ENCODE data around the gene ASB6. TPM values are rescaled to one million over a fixed set of nuclear protein-coding genes. Genes with fewer than 3 reads are reported as not detected.

Gene ASB6
- total RNA-seq, 2 experiments from 2014 or later, result 19.0 to 21.4 TPM

DNA sequence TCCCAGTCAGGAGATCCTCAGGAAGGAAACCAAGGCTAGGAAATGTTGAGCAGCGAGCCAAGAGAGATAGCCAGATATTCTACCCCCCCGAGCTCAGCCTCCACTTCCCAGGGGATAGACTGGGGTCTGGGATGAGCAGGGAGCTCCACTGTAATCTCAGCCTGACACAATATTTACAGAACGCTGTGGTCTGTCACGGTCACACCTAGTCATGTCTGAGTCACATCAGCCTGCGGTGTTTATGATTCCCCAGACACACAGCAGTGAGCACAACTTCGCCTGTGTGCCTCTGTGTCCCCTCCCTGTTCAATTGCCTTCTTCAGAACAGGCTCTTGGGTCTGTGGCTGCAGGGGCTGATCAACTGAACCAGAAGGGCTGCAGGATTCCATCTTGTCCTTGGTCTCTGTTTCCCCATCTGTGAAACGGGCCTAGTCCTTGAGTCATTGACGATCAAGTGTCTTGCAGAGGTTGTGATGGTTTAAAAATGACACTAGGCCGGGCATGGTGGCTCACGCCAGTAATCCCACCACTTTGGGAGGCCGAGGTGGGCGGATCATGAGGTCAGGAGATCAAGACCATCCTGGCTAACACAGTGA, 14.9 kb upstream of the ASB6 start:
- Histone ChIP-seq H3K9me2 (ENCODE audit: insufficient read depth, low read length) (no peaks in the 10 kb centered on the region), H3K9me3 (ENCODE audit: low read length) (no peaks in the 10 kb centered on the region), H2AFZ (ENCODE audit: low read length) (no peak overlapping the region), H3K4me1 (ENCODE audit: insufficient read depth, low read length, poor library complexity, severe bottlenecking) (no peaks in the 10 kb centered on the region), H4K20me1 (ENCODE audit: insufficient read depth, low read length) (no peaks in the 10 kb centered on the region), H3K27ac (ENCODE audit: low read depth, low read length, poor library complexity, severe bottlenecking) (no peak overlapping the region), H3K79me2 (ENCODE audit: insufficient read depth, low read depth, low read length) (no peaks in the 10 kb centered on the region), H3K4me2 (ENCODE audit: low read length) (no peak overlapping the region), H3K36me3 (ENCODE audit: insufficient read depth, low read length) (no peaks in the 10 kb centered on the region), H3K4me3 (ENCODE audit: low read depth, low read length, poor library complexity, severe bottlenecking) (no peak overlapping the region)
- DNase-seq (ENCODE audit: low spot score), result no peak
- BruUV-seq (replicated peaks), result no TSS peak
- ChIA-PET POLR2A (no interaction called here), CTCF (ENCODE audit: unreplicated experiment) (no interaction called here)
- TF ChIP-seq EZH2phosphoT487 (IDR thresholded peaks at IDR 0.05; ENCODE audit: borderline replicate concordance, low read depth, low read length), result no peak
- TF ChIP-seq, protein P1, sequence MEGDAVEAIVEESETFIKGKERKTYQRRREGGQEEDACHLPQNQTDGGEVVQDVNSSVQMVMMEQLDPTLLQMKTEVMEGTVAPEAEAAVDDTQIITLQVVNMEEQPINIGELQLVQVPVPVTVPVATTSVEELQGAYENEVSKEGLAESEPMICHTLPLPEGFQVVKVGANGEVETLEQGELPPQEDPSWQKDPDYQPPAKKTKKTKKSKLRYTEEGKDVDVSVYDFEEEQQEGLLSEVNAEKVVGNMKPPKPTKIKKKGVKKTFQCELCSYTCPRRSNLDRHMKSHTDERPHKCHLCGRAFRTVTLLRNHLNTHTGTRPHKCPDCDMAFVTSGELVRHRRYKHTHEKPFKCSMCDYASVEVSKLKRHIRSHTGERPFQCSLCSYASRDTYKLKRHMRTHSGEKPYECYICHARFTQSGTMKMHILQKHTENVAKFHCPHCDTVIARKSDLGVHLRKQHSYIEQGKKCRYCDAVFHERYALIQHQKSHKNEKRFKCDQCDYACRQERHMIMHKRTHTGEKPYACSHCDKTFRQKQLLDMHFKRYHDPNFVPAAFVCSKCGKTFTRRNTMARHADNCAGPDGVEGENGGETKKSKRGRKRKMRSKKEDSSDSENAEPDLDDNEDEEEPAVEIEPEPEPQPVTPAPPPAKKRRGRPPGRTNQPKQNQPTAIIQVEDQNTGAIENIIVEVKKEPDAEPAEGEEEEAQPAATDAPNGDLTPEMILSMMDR (conservative IDR thresholded peaks at IDR 0.05; ENCODE audit: low read length), result no peak
- intact Hi-C loops (cut with micrococcal nuclease; ENCODE audit: unreplicated experiment), result no loop called here

DNA sequence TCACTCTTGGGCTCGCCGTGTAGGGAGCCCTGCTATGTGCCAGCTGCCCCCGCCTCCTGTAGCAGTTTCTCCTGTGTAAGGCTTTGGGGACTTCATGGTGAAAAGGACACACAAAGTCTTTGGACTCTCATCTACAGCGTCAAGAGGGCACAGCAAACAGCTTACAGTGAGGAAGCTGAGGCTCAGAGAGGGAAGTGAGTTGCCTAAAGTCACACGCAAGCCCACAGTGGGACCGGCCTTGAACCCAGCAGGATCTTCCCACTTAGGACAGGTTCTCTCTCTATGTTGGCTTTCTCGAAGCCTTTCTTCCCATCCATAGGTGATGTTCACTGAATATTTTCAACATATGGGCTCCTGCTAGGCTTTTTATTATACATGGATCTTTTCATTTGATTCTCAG, 13.7 kb upstream of the ASB6 start:
- no peaks in the 10 kb centered on the region for H3K79me2 ChIP-seq (ENCODE audit: insufficient read depth, low read depth, low read length)
- H3K4me2 ChIP-seq (ENCODE audit: low read length), result no peak overlapping the region
- TF ChIP-seq, protein P1 (conservative IDR thresholded peaks at IDR 0.05; ENCODE audit: low read length), result no peak
- TF ChIP-seq EZH2phosphoT487 (IDR thresholded peaks at IDR 0.05; ENCODE audit: borderline replicate concordance, low read depth, low read length), result no peak
- H3K4me3 ChIP-seq (ENCODE audit: low read depth, low read length, poor library complexity, severe bottlenecking), result no peak overlapping the region
- POLR2A ChIA-PET, result no interaction called here
- intact Hi-C loops (cut with micrococcal nuclease; ENCODE audit: unreplicated experiment), result no loop called here
- DNase-seq (ENCODE audit: low spot score), result no peak
- CTCF ChIA-PET (ENCODE audit: unreplicated experiment), result no interaction called here
- no TSS peak for BruUV-seq (replicated peaks)
- H4K20me1 ChIP-seq (ENCODE audit: insufficient read depth, low read length), result no peaks in the 10 kb centered on the region
- no peaks in the 10 kb centered on the region for H3K4me1 ChIP-seq (ENCODE audit: insufficient read depth, low read length, poor library complexity, severe bottlenecking)
- no peaks in the 10 kb centered on the region for H3K9me3 ChIP-seq (ENCODE audit: low read length)
- H2AFZ ChIP-seq (ENCODE audit: low read length), result no peak overlapping the region
- no peak overlapping the region for H3K27ac ChIP-seq (ENCODE audit: low read depth, low read length, poor library complexity, severe bottlenecking)
- H3K36me3 ChIP-seq (ENCODE audit: insufficient read depth, low read length), result no peaks in the 10 kb centered on the region
- no peaks in the 10 kb centered on the region for H3K9me2 ChIP-seq (ENCODE audit: insufficient read depth, low read length)

DNA sequence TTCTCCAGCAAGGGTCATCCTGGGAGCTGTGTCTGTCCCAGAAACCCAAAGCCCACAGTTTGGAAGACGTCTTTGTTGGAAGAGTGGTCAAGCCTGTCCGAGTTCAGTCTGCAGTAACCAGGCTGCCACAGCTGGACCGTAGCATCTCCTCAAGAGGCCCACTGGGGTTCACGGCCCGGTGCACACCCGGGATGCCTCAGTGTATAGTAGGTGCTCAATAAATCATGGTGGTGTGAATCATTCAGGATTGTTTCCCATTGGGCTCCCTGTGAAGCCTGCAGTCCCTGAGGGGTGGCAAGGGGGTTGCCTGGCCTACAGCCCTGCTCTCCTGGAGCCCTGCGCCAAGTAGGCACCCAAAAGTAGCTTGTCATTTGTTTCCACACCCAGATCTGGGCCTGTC, 13.2 kb upstream of the ASB6 start:
- BruUV-seq (replicated peaks), result no TSS peak
- ChIA-PET POLR2A (no interaction called here), CTCF (ENCODE audit: unreplicated experiment) (no interaction called here)
- TF ChIP-seq, protein P1 (conservative IDR thresholded peaks at IDR 0.05; ENCODE audit: low read length), result no peak
- TF ChIP-seq EZH2phosphoT487 (IDR thresholded peaks at IDR 0.05; ENCODE audit: borderline replicate concordance, low read depth, low read length), result no peak
- Histone ChIP-seq H3K4me2 (ENCODE audit: low read length) (no peak overlapping the region), H3K4me1 (ENCODE audit: insufficient read depth, low read length, poor library complexity, severe bottlenecking) (no peaks in the 10 kb centered on the region), H4K20me1 (ENCODE audit: insufficient read depth, low read length) (no peaks in the 10 kb centered on the region), H3K27ac (ENCODE audit: low read depth, low read length, poor library complexity, severe bottlenecking) (no peak overlapping the region), H3K79me2 (ENCODE audit: insufficient read depth, low read depth, low read length) (no peaks in the 10 kb centered on the region), H2AFZ (ENCODE audit: low read length) (no peak overlapping the region), H3K9me3 (ENCODE audit: low read length) (no peaks in the 10 kb centered on the region), H3K9me2 (ENCODE audit: insufficient read depth, low read length) (no peaks in the 10 kb centered on the region), H3K36me3 (ENCODE audit: insufficient read depth, low read length) (no peaks in the 10 kb centered on the region), H3K4me3 (ENCODE audit: low read depth, low read length, poor library complexity, severe bottlenecking) (no peak overlapping the region)
- DNase-seq (ENCODE audit: low spot score), result no peak
- intact Hi-C loops (cut with micrococcal nuclease; ENCODE audit: unreplicated experiment), result no loop called here
